GM19351 (cell line): ENCODE data around the gene HMG20A.

Source experiments
- ATAC-seq: cut with Tn5 transposase; IDR thresholded peaks from one replicate; pipeline ENCODE4 v1.9.1; 2021; ENCODE audit warnings: mild to moderate bottlenecking, moderate library complexity; ENCODE audit not compliant: unreplicated experiment

Gene HMG20A

DNA sequence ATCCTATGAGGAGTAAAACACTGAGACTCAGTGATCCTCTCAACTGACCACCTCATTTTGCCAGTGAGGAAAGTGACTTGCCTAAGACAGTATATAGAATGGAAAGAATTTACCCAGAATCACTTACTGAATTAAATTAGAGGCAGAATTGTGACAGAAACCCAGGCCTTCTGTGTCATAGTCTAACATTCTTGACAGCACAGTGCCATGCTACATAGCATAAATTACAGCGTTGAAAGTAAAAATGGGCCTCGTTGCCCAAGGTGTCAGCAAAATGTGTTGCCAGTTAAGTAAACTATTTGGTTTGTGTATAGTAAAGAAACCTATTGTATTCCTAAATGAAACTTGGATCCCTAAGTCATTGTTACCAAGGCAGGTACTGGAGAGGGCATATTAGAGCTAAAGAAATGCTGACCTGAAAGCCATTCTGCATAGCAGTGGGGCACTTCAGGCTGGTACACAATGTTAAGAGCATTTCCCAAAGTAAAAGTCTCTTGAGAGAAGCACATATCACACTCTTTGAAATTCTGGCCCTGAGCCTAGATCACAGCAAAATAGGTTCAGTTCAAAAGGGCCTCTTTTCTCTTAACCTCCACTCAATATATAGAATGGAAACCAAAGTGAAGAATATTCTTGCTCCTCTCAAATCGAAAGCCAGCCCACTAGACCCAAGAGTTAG lies 53.8 kb downstream of the HMG20A start:
- no peak for ATAC-seq

DNA sequence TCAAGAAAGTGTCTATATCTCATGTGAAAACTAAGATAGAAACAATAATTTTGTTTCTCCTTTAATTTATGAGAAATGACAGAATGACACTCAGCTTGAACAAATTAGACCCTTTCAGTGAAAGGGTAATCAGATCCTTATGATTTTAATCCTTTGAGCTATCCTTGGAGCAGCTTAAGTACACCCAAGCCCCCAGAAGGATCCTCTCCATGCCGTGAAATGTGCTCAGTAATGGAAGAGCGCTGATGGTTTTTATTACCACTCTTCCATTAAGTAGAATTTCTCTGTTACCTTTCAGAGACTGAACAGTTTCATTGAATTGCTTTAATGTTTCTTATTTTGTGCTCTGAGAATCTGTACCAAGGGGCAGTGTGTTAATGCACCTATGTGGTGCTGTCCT lies 54.3 kb downstream of the HMG20A start:
- no peak for ATAC-seq

DNA sequence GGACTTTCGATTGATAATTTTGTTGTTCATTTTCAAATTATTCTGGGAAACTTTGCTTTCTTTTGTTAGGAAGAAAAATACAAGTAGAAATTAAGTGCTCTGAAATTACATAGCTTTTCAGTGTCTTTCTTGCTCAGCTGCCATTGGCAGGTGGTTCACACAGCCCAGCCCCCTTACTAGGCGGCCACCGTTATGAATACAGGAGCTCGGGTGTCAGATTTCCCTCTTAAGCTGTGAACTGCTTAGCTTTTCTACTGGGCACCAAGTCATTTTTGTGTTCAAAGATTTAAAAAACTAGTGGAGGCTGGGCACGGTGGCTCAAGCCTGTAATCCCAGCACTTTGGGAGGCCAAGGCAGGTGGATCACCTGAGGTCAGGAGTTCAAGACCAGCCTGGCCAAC lies 55.2 kb downstream of the HMG20A start:
- ATAC-seq: no peak

DNA sequence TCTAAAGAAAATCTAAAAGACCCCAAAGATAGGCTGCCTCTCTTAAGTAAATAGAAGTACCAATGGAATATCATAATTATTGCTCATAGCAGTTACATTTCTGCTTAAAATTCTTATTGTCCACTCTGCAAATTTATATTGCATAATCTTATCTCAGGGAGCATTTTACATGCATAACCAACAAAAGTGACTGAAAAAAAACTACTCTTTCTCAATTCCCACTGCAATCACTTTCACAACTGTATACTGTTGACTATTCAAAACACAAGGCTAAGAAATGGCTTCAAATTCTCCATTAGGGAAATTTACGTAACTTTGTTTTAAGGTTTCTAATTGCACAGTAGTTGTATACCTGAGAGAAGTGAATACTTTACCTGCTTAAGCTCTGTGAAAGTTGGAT lies 56.3 kb downstream of the HMG20A start:
- ATAC-seq: no peak

DNA sequence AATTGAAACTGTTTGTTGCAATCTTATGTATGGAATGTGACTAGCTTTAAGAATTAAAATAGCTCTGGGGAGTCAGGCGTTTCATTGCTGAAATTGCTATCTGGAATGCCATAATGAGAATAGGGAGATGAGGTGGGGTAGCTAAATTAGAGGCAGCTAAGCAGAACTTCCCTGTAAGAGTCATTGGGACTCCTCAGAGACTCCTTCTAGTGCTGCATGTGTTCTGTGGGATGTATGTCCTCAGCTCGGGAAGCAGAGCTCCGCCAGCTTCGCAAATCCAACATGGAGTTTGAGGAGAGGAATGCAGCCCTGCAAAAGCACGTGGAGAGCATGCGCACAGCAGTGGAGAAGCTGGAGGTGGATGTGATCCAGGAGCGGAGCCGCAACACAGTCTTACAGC lies 57.4 kb downstream of the HMG20A start:
- ATAC-seq: no peak

DNA sequence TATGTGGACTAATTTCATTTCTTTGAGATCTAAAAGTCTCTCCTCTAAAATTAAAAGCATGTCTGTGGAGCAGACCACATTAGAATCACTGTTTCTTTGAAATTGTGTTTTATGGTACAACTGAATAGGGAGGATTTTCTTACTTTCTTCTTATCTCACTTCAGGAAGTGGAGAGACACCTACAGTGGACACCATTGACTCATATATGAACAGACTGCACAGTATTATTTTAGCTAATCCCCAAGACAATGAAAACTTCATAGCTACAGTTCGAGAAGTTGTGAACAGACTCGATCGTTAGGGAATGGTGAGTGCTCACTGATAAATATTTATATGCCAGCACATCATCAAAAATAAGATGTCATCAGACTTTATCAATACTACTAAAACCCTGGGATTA lies 58.3 kb downstream of the HMG20A start:
- ATAC-seq: no peak

DNA sequence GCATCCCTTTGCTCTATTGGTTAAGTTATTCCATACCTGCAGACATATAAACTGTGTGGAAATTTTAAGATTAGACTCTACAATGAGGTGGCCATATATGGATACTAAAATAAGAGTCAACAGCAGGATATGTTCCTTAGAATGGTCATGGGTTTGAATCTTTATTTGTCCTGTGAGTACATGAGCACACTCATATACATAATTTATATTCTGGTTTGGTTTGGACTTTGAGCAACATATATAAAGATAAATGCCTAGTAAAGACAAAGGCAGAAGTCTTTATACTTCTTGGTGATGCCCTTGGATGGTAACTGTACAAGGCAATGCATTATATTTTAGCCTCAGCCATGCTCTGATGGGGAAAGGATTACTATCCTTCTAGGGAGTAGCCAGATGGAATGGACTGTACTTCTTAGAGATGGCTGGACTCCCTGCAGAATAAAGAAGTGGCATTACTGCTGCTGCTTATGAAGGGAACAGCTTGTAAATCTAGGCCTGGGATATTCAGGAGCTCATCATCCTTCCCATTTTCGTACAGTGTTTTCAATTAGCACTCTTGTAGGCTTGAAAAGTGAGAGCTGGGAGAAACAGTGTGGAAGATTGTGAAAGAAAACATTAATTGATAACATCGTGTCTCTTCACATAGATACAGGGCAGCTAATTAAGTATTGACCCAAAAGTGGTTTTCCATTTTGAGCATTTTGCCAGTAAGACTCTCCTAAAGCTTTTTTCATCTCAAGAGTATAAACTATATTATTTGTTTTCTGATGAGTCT lies 60.4 kb downstream of the HMG20A start:
- no peak for ATAC-seq

DNA sequence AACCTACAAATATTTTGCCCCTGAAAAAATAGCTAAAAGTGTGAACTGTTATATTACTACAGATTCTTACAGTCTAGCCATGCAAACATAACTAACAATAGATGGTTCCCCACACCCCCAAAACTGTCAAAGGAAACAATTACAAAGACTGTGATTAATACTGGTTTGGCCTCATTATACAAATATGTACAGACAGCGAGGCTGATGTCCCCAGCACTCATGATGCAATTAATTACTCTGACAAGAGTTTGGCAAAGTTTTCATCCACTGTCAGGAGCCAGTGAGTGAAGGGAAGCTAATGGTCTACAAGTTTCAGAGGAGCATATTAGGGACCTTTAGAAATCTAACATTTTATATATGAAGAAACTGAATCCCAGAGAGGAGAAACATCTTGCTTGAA lies 61.0 kb downstream of the HMG20A start:
- no peak for ATAC-seq

DNA sequence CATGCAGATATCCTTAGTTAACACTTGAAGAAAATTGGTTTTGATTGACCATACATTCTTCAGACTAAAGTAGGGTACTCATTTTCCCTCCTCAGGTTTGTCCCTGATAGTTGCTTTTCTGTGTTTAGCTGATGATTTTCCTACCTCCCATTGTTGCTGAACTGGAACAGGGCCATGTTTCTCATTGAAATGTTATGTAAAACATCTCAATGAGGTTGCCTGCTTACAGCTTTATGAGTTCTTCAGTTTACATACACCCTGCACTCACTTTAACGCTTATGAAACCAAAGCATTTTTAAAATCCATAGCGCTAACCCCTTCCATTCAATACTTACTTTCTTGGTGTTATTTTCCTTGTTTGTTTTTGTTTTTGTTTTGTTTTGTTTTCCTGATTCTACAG lies 61.9 kb downstream of the HMG20A start:
- ATAC-seq: no peak

DNA sequence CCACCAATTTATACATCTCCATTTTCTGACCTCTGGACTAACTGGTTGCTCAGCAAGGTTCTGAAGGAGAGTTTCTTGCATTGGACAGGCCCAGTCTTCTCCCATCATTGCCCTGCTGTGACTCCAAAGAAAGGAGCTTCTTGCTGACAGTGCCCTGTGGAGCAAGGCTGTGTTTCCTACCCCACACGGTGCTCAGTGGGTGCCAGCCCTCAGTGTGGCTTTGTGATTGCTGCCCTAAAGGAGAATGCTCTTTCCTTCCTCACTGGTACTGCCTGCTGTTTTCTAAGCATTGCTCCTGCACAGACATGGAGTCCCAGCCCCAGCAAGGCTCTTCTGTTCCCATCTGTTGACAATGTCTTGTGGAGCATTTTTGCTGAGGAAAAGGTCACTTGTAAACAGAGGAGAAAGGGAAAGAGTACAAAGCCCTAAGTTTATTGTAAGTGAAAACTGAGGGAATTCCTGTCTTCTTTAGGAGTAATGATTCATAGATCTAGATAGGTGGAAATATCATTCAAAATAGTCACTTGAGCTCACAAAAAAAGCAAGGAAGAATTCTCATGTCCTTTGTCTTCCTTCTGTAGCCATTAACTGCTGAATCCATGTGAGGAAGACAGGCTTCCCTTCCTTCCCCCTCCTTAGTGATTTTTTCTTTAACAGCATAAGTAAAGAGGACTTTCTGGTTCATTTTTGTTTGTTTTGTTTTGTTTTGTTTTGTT lies 62.9 kb downstream of the HMG20A start:
- ATAC-seq: no peak

DNA sequence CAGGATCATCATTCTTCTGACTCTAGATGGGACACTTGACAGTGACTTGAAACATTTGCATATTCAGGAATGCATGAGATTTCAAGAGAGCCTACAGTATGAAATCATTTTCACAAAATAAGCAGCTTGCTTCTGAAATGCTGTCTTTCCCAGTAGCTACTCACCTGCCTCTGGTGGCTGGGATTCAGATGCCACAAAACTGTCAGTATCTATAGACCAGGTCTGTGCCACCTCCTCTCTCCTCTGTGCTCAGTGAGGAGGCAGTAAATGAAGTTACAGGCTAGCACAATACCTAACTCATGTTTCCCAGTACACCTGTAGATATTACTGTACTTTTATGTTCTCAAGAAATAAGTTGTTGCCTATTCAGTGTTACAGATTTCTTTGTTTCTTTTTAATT lies 64.3 kb downstream of the HMG20A start:
- no peak for ATAC-seq

DNA sequence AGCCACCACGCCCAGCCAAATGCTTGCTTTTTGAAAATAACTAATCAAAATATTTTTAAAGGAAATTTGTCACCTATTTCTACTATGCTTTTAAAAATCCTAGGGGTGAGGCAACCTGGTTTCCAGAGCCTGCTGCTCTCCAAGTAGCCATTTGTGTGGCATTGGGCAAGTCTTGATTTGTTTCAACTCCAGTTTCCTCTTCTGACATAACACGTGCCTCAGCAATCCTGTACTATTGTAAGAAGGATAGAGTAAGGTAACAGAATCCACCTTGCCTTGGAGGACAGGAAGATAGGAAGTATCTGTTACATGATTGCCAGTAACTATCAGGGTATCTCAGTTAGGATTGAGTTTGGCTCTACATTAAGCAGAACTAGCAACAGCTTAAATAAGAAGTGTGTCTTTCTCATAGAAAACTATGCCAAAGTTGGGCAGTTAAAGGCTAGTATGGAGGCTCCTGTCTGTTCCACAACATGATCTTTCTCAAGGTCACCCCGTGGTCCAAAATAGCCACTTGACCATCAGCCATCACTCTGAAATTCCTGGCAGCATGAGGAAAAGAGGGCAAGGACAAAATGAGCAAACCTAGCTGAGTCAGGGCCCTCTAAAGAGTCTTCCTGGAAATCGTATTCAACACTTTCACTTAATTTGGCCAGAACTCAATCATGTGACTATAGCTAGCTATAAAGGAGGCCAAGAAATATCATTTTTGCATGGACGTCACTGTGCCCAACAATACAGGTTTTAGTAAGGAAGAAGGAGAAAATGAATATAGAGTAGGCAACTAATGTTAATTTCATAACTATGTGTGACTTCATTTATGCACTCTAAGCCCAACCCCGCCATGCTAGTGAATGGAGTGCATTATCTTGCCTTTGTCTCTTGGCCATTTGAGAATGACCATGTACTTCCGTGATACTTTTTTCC lies 66.1 kb downstream of the HMG20A start:
- ATAC-seq: no peak

DNA sequence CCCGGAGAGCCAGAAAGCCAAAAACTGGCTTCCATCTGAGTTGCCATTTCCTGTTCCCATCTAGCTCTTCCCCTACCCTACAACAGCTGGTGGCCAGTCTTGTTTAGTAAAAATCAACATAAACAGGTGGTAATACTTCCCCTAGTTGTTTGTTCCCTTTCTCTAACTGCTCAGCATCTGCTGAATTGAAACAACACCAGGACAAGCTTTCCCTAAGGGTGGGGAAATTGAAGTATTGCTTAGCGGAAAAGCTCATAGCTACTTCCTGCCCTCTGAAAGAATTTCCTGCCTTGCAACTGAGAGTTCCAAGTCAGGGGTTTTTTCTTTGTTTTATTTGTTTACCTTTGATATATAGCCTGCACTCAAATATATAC lies 66.8 kb downstream of the HMG20A start:
- ATAC-seq: no peak

DNA sequence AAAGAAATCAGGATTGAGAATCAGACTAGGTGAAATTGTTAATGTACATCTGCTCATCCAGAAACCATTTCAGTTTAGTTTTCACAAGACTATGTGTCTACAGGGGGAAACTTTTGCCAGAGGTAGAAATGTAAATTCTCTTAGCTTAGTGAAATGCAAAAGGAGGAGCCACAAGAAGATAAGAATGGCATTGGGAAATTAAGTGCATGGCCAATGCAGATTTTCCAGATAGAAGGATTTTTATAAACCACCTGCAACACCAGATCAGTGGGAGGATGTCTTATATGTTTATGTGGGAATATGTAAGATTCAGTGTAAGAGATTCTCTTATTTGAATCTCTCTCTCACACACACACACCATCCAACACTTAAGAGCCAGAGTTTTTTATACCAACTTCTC lies 67.2 kb downstream of the HMG20A start:
- no peak for ATAC-seq

DNA sequence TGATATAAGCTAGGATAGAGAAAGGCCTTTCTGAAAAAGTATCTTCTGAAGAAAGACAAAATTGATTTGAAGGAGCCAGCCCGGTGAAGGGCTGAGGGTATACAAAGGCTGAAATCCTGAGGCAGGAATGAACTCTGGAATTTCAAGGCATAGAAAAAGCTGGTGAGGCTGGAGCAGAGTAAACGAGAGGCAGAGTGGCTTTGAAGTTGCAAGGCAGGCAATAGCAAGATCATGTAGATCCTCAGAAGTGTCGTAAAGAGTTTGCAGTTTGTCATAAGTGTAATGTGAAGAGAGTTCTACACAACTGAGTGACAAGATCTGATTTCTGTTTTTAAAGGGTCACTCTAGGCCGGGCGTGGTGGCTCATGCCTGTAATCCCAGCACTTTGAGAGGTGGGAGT lies 69.0 kb downstream of the HMG20A start:
- ATAC-seq: no peak

DNA sequence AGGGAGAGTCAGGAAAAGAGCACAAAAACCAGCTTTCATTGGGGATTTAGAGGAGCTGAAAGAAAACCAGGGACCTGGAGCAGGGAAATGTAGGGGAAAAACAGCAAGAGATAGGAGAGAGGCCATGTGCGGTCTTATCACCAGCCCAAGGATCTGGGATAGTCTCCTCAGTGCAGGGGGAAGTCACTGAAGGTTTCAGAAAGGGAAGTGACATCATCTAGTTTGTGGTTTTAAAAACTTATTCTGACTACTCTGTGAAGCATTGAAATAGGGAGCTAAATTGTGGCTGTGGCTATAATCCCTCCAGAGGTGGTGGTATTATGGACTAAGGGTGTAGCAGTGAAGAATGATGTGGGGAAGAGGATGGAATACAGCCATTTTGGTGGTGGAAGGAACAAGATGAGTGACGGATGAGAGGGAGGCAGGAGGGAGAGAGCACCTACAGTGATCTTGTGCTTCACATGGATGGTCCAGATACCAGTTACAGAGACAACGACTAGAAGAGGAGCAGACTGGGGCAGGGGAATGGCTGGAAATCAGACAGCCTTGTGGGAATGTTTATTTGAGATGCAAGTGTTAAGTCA lies 72.7 kb downstream of the HMG20A start:
- ATAC-seq: peak; percentile 61

DNA sequence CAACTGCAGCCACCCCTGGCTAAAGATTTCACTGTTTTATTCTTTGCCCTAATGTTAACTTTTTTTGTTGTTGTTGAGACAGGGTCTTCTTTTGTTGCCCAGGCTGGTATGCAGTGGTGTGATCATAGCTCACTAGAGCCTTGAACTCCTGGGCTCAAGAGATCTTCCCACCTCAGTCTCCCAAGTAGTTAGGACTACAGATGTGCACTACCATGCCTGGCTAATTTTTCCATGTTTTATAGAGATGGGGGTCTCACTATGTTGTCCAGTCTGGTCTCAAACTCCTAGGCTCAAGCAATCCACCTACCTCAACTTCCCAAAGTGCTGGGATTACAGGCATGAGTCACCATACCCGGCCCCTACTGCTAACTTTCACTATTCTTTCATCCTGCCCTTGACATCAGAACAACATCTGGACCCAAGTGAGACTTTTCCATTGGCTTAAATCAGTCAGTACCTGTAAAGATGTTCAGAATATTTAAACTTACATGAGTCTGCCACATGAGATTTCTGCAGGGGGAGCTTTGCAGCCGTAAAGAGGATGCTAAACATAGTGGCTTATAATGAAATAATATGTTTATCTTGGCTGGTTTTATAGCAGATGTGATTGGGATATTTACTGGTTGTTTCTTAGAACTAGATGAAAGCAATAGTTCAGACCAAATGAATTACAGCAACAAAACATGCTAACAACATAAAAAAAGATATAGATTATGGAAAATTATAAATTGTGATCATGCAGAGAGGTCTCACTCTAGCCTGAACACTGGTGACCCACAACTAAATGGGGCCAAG lies 73.6 kb downstream of the HMG20A start:
- ATAC-seq: no peak

DNA sequence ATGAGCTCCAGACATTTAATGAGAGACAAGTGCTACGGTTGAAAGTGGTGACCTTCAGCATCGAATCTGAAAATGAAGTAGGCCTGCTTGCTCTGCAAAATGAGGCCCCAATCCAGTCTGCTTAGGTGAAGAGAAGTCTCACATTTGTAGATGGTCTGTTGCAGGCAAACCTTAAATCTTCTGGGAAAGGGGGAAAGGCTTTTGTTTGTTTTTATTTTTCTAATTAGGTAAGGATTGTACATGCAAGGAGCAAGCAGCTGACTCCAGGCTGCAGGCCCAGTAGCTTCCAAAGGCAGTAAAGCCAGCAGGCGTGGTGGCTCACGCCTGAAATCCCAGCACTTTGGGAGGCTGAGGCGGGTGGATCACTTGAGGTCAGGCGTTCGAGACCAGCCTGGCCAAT lies 74.3 kb downstream of the HMG20A start:
- no peak for ATAC-seq

DNA sequence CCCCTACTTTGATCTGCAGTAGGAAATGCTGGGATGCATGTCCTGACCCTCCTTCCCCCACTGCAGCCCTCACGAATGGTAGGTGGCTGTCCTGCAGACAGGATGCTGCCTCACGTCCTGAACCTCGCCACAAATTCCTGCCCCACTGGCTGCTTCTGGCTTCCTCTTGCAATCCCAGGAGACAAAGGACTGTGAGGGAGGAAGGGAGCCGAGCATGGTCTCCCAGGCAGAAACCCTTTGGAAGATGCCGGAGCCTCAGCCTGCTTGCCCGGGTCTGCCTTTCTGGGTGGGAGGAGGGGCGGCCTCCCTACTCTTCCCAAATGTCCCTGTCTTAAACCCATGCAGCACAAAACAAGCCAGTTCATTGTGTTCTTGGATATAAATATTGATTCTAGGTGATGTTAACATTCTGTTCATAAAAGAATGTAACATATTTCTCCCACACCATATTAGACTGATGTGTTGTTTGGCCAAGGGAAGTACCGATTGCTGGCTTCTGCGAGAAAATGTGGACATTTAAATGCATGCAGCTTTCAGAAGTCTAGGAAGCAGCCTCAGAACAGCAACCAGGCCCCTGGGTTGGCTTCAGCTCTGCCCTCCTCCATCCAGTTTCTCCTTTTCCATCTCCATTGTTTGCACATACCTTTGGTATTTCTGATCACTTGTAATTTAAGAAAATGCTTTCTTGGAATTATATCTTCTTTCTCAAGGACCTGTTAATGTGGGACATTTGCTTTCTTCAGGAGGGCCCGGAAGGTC lies 75.3 kb downstream of the HMG20A start:
- no peak for ATAC-seq
